Neural cell (in vitro differentiated cells): ENCODE results near the gene TLE2. TPM values are rescaled to one million over a fixed set of nuclear protein-coding genes. Genes with fewer than 3 reads are reported as not detected.

ENCODE experiments used
- H2AFZ ChIP-seq: fragments of 200-600, 300-800 bp; sonication (generic), shearing (Covaris generic); 2 replicates; pipeline ENCODE4 v1.6.0; 2014; ENCODE audit warnings: low read depth, mild to moderate bottlenecking, antibody characterized with exemption, low read length, moderate library complexity
- H3F3A ChIP-seq: fragments of 200-600 bp; shearing (Covaris generic); 2 replicates; pipeline ENCODE4 v1.6.1; 2016; ENCODE audit warnings: mild to moderate bottlenecking, moderate library complexity, mixed read lengths, antibody characterized with exemption, low read length; ENCODE audit not compliant: insufficient read depth, poor library complexity, severe bottlenecking
- H3K27ac ChIP-seq: fragments of 200-600, 300-800 bp; sonication (generic), shearing (Covaris generic); 2 replicates; pipeline ENCODE4 v1.5.1; 2014; ENCODE audit warnings: mild to moderate bottlenecking, low read length, moderate library complexity
- H3K27me3 ChIP-seq: fragments of 300-800, 200-600 bp; sonication (generic), shearing (Covaris generic); 2 replicates; pipeline ENCODE4 v1.6.0; 2014; ENCODE audit warnings: mild to moderate bottlenecking, low read depth, low read length, moderate library complexity; ENCODE audit not compliant: insufficient read depth
- H3K36me3 ChIP-seq: fragments of 300-800, 200-600 bp; sonication (generic), shearing (Covaris generic); 2 replicates; pipeline ENCODE4 v1.5.1; 2014; ENCODE audit warnings: mild to moderate bottlenecking, antibody characterized with exemption, low read length, moderate library complexity; ENCODE audit not compliant: insufficient read depth
- H3K4me2 ChIP-seq: fragments of 300-800, 200-600 bp; sonication (generic), shearing (Covaris generic); 2 replicates; pipeline ENCODE4 v1.6.0; 2014; ENCODE audit warnings: mild to moderate bottlenecking, low read length
- H3K4me3 ChIP-seq: fragments of 300-800, 200-600 bp; sonication (generic), shearing (Covaris generic); 2 replicates; pipeline ENCODE4 v1.5.1; 2014; ENCODE audit warnings: mild to moderate bottlenecking, low read length, moderate library complexity
- H3K79me2 ChIP-seq: fragments of 200-600 bp; shearing (Covaris generic); replicated peaks from 2 replicates; pipeline ENCODE4 v1.6.0; 2014; ENCODE audit warnings: mild to moderate bottlenecking, low read length, moderate library complexity; ENCODE audit not compliant: insufficient read depth
- H3K9ac ChIP-seq: fragments of 300-800, 200-600 bp; sonication (generic), shearing (Covaris generic); 2 replicates; pipeline ENCODE4 v1.6.1; 2016; ENCODE audit warnings: mild to moderate bottlenecking, low read length, mixed read lengths
- H3K9me2 ChIP-seq: fragments of 200-600 bp; shearing (Covaris generic); 2 replicates; pipeline ENCODE4 v1.6.1; 2016; ENCODE audit warnings: mild to moderate bottlenecking, low read length, mixed read lengths; ENCODE audit not compliant: insufficient read depth
- H3K9me3 ChIP-seq: fragments of 200-600, 300-800 bp; sonication (generic), shearing (Covaris generic); 2 replicates; pipeline ENCODE4 v1.6.1; 2016; ENCODE audit warnings: mild to moderate bottlenecking, mixed run types, low read length, moderate library complexity, mixed read lengths
- H4K20me1 ChIP-seq: fragments of 200-600 bp; shearing (Covaris generic); 2 replicates; pipeline ENCODE4 v1.6.1; 2016; ENCODE audit warnings: mild to moderate bottlenecking, mixed run types; ENCODE audit not compliant: insufficient read depth
- CTCF ChIP-seq: fragments of 450-650 bp; IDR thresholded peaks from 2 replicates; pipeline ENCODE4 v1.5.1; 2014; ENCODE audit warnings: antibody characterized with exemption, mild to moderate bottlenecking, moderate library complexity; ENCODE audit not compliant: poor library complexity, severe bottlenecking
- EP300 ChIP-seq: fragments of 450-650 bp; conservative IDR thresholded peaks from 2 replicates; pipeline ENCODE4 v1.6.1; 2014; ENCODE audit warnings: antibody characterized with exemption, mild to moderate bottlenecking, moderate library complexity; ENCODE audit not compliant: poor library complexity, severe bottlenecking
- EZH2 ChIP-seq: fragments of 200-600, 300-800 bp; shearing (Covaris generic), sonication (generic); IDR thresholded peaks from 2 replicates; pipeline ENCODE4 v1.6.1; 2014; ENCODE audit warnings: antibody characterized with exemption, low read length, borderline replicate concordance, mild to moderate bottlenecking; ENCODE audit not compliant: insufficient read depth, poor library complexity, severe bottlenecking
- MXI1 ChIP-seq: fragments of 450-650 bp; conservative IDR thresholded peaks from 2 replicates; pipeline ENCODE4 v1.6.1; 2014; ENCODE audit warnings: antibody characterized with exemption, mild to moderate bottlenecking; ENCODE audit not compliant: poor library complexity, severe bottlenecking
- POLR2AphosphoS5 ChIP-seq: IDR thresholded peaks from 2 replicates; pipeline ENCODE4 v1.6.1; 2012
- RAD21 ChIP-seq: fragments of 450-650 bp; conservative IDR thresholded peaks from 2 replicates; pipeline ENCODE4 v1.6.1; 2014; ENCODE audit warnings: antibody characterized with exemption, mild to moderate bottlenecking, moderate library complexity
- SMC3 ChIP-seq: fragments of 450-650 bp; conservative IDR thresholded peaks from 2 replicates; pipeline ENCODE4 v1.6.1; 2014; ENCODE audit warnings: antibody characterized with exemption, mild to moderate bottlenecking, moderate library complexity; ENCODE audit not compliant: poor library complexity
- TAF1 ChIP-seq: IDR thresholded peaks from 2 replicates; pipeline ENCODE4 v1.6.1; 2012; ENCODE audit warnings: low read depth
- polyA plus RNA-seq: library from polyadenylated mRNA; depleted of rRNA; stranded (reverse); fragments of >200 nt; gene quantifications from 2 replicates; pipeline ENCODE4 v1.2.3, GENCODE V29; 2014
- TF ChIP-seq, protein P1 (sequence below): IDR thresholded peaks from 2 replicates; pipeline ENCODE4 v1.6.1; 2012; ENCODE audit warnings: borderline replicate concordance

Gene TLE2
- polyA plus RNA-seq, 1 donor from 2014 or later = 7.0 TPM

DNA sequence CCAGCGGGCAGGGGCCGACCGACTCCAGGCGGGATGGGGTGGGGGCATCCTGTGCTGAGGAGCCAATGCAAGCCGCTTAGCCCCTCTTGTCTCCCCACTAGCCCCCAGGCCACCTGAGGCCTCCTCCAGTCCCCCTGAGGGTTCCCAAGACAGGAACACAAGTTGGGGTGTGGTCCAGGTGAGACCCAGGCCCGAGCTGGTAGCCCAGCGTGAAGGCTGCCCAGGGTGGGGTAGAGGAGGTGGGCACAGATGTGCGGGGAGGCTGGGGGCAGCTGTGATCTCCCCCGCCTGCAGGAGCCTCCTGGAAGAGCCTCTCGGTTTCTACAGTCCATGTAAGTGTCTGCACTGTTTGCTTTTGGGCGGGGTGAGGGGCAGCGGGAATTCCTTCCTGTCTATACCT, 41.3 kb downstream of the TLE2 start:
- H3K4me2 ChIP-seq = no peak overlapping the region
- H3K36me3 ChIP-seq = no peaks in the 10 kb centered on the region
- no peak overlapping the region for H2AFZ ChIP-seq
- peak overlapping the region; percentile 58 for H3K4me3 ChIP-seq
- no peaks in the 10 kb centered on the region for H3K79me2 ChIP-seq
- no peaks in the 10 kb centered on the region for H3K9me3 ChIP-seq
- TF ChIP-seq POLR2AphosphoS5 (no peak), EP300 (no peak), TAF1 (no peak), SMC3 (no peak), MXI1 (no peak), EZH2 (no peak), CTCF (no peak), RAD21 (no peak)
- TF ChIP-seq, protein P1, sequence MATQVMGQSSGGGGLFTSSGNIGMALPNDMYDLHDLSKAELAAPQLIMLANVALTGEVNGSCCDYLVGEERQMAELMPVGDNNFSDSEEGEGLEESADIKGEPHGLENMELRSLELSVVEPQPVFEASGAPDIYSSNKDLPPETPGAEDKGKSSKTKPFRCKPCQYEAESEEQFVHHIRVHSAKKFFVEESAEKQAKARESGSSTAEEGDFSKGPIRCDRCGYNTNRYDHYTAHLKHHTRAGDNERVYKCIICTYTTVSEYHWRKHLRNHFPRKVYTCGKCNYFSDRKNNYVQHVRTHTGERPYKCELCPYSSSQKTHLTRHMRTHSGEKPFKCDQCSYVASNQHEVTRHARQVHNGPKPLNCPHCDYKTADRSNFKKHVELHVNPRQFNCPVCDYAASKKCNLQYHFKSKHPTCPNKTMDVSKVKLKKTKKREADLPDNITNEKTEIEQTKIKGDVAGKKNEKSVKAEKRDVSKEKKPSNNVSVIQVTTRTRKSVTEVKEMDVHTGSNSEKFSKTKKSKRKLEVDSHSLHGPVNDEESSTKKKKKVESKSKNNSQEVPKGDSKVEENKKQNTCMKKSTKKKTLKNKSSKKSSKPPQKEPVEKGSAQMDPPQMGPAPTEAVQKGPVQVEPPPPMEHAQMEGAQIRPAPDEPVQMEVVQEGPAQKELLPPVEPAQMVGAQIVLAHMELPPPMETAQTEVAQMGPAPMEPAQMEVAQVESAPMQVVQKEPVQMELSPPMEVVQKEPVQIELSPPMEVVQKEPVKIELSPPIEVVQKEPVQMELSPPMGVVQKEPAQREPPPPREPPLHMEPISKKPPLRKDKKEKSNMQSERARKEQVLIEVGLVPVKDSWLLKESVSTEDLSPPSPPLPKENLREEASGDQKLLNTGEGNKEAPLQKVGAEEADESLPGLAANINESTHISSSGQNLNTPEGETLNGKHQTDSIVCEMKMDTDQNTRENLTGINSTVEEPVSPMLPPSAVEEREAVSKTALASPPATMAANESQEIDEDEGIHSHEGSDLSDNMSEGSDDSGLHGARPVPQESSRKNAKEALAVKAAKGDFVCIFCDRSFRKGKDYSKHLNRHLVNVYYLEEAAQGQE = no peak
- H4K20me1 ChIP-seq = no peaks in the 10 kb centered on the region
- H3K27me3 ChIP-seq = peaks cover 28% of the 10 kb centered on the region
- H3K27ac ChIP-seq = no peak overlapping the region
- peak overlapping the region; percentile 49 for H3K9ac ChIP-seq
- H3K9me2 ChIP-seq = no peaks in the 10 kb centered on the region
- no peaks in the 10 kb centered on the region for H3F3A ChIP-seq

DNA sequence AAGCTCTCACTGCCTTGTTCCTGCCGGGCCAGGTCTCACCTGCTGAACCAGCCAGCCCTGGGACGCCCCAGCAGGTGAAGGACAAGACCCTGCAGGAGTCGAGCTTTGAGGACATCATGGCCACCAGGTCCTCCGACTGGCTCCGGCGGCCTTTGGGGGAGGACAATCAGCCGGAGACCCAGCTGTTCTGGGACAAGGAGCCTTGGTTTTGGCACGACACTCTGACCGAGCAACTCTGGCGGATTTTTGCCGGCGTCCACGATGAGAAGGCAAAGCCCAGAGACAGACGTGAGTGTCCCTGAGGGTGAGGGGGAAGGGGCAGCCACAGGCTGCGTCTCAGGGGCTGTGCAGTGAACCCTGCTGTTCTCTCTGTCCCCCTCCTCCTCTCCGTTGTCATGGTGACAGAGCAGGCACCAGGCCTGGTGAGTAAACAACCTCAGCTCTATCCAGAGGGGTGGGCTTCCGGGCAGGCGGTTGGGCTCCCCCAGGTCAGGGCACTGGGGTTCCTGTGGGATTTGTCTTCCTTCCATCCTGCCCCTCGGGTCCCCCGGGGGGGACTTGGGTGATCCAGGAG, 42.0 kb downstream of the TLE2 start:
- Histone ChIP-seq H3K9me3 (no peaks in the 10 kb centered on the region), H3K9ac (peak overlapping the region; percentile 49), H2AFZ (peak overlapping the region; percentile 12), H4K20me1 (no peaks in the 10 kb centered on the region), H3K4me2 (peak overlapping the region; percentile 23), H3K9me2 (no peaks in the 10 kb centered on the region), H3K27me3 (peaks cover 34% of the 10 kb centered on the region), H3F3A (no peaks in the 10 kb centered on the region), H3K27ac (no peak overlapping the region), H3K4me3 (peak overlapping the region; percentile 58), H3K36me3 (no peaks in the 10 kb centered on the region), H3K79me2 (no peaks in the 10 kb centered on the region)
- TF ChIP-seq EP300 = peak; percentile 59
- TF ChIP-seq, protein P1 = no peak
